SK-N-SH (cell line): ENCODE data around the gene TMEM240. TPM values are rescaled to one million over a fixed set of nuclear protein-coding genes. Genes with fewer than 3 reads are reported as not detected.

Experiments used
- CTCF ChIA-PET: fragments of 300-600, 350-600 bp; formaldehyde crosslinking; extraction: SDS; loops from one replicate; lab custom pipeline; 2021; lab: Yijun Ruan, JAX
- POLR2A ChIA-PET: fragments of 350-600 bp; sonication (Branson Sonifier 250); formaldehyde crosslinking; extraction: SDS; loops from one replicate; lab custom pipeline; 2020; ENCODE audit warnings: antibody characterized with exemption, inconsistent platforms; lab: Yijun Ruan, JAX
- DNase-seq: peaks from one replicate; pipeline ENCODE4 v3.0.0; 2012
- H2AFZ ChIP-seq: fragments of 200-600 bp; sonication (generic); 2 replicates; pipeline ENCODE4 v1.8.1; 2016; ENCODE audit warnings: antibody characterized with exemption, mild to moderate bottlenecking, low read depth
- H3F3A ChIP-seq: fragments of 200-600 bp; sonication (generic); replicated peaks from 2 replicates; pipeline ENCODE3; 2016; ENCODE audit warnings: antibody characterized with exemption, mild to moderate bottlenecking; ENCODE audit not compliant: insufficient read depth
- H3K27ac ChIP-seq, 2 experiments: fragments of 200-500 bp in 1 of 2; fragments of 200-600 bp in 1 of 2; sonication (Bioruptor generic) in 1 of 2; sonication (generic), shearing (Covaris generic) in 1 of 2; 2 replicates each; pipeline versions ENCODE4 v1.5.1 to v1.6.1; 2014 to 2016; ENCODE audit warnings: low read depth in 2 of 2, inconsistent platforms in 1 of 2, low read length in 1 of 2, mild to moderate bottlenecking in 1 of 2, mixed read lengths in 1 of 2
- H3K27me3 ChIP-seq: fragments of 200-600 bp; sonication (generic), shearing (Covaris generic); 2 replicates; pipeline ENCODE4 v1.6.1; 2016; ENCODE audit warnings: mixed run types; ENCODE audit not compliant: insufficient read depth
- H3K36me3 ChIP-seq, 2 experiments: fragments of 200-500 bp in 1 of 2; fragments of 200-600 bp in 1 of 2; sonication (Bioruptor generic) in 1 of 2; sonication (generic) in 1 of 2; replicated peaks in 1 of 2; 2 replicates each; pipeline versions ENCODE3 to v1.5.1; 2014 to 2016; ENCODE audit warnings: low read length in 1 of 2, mild to moderate bottlenecking in 1 of 2; ENCODE audit not compliant: insufficient read depth in 2 of 2, control insufficient read depth in 1 of 2
- H3K4me1 ChIP-seq, 2 experiments: fragments of 200-500 bp in 1 of 2; fragments of 200-600 bp in 1 of 2; sonication (Bioruptor generic) in 1 of 2; sonication (generic), shearing (Covaris generic) in 1 of 2; 2 replicates each; pipeline versions ENCODE4 v1.5.1 to v1.6.1; 2014 to 2016; ENCODE audit warnings: low read depth in 1 of 2, low read length in 1 of 2, mixed run types in 1 of 2; ENCODE audit not compliant: insufficient read depth in 2 of 2, control insufficient read depth in 1 of 2
- H3K4me2 ChIP-seq: fragments of 200-600 bp; sonication (generic), shearing (Covaris generic); 2 replicates; pipeline ENCODE4 v1.6.1; 2017; ENCODE audit warnings: mixed run types
- H3K4me3 ChIP-seq, 2 experiments: fragments of 200-500 bp in 1 of 2; fragments of 200-600 bp in 1 of 2; sonication (Bioruptor generic) in 1 of 2; sonication (generic), shearing (Covaris generic) in 1 of 2; 2 replicates each; pipeline versions ENCODE4 v1.5.1 to v1.8.1; 2014 to 2016; ENCODE audit warnings: low read depth in 2 of 2, inconsistent platforms in 1 of 2, low read length in 1 of 2, mild to moderate bottlenecking in 1 of 2, mixed read lengths in 1 of 2, moderate library complexity in 1 of 2
- H3K79me2 ChIP-seq: fragments of 200-600 bp; sonication (generic); 2 replicates; pipeline ENCODE4 v1.8.1; 2017; ENCODE audit warnings: mild to moderate bottlenecking; ENCODE audit not compliant: insufficient read depth
- H3K9ac ChIP-seq: fragments of 200-600 bp; sonication (generic); 2 replicates; pipeline ENCODE4 v1.6.1; 2017; ENCODE audit warnings: mixed run types
- H3K9me2 ChIP-seq: fragments of 200-600 bp; sonication (generic); 2 replicates; pipeline ENCODE4 v1.6.1; 2017; ENCODE audit warnings: mixed run types
- H3K9me3 ChIP-seq: fragments of 200-600 bp; sonication (generic); 2 replicates; pipeline ENCODE4 v1.6.1; 2017; ENCODE audit warnings: mixed run types, mild to moderate bottlenecking, moderate library complexity
- H4K20me1 ChIP-seq: fragments of 200-600 bp; sonication (generic); 2 replicates; pipeline ENCODE4 v1.6.1; 2017; ENCODE audit warnings: mild to moderate bottlenecking, mixed run types; ENCODE audit not compliant: insufficient read depth
- CHD2 ChIP-seq: fragments of 150-350 bp; IDR thresholded peaks from 2 replicates; pipeline ENCODE4 v1.6.1; 2018; ENCODE audit warnings: low read length; ENCODE audit not compliant: partially characterized antibody
- ELF1 ChIP-seq: IDR thresholded peaks from 2 replicates; pipeline ENCODE4 v1.4.0; 2012
- EP300 ChIP-seq, 2 experiments: IDR thresholded peaks; 2 replicates each; pipeline versions ENCODE4 v1.4.0 to v1.6.1; 2012; ENCODE audit warnings: borderline replicate concordance in 1 of 2, low read depth in 1 of 2, low read length in 1 of 2
- EZH2phosphoT487 ChIP-seq: fragments of 200-600 bp; sonication (generic); IDR thresholded peaks from 2 replicates; pipeline ENCODE4 v1.6.1; 2017; ENCODE audit warnings: low read depth, mixed run types, mild to moderate bottlenecking, antibody characterized with exemption, moderate library complexity, borderline replicate concordance
- FOSL2 ChIP-seq: IDR thresholded peaks from 2 replicates; pipeline ENCODE4 v1.4.0; 2012; ENCODE audit warnings: low read depth, mild to moderate bottlenecking, moderate library complexity, borderline replicate concordance
- FOXJ3 ChIP-seq: sonication (generic); formaldehyde crosslinking; IDR thresholded peaks from 2 replicates; pipeline ENCODE4 v1.5.1; 2020; ENCODE audit warnings: mild to moderate bottlenecking, missing genetic modification reagents
- FOXM1 ChIP-seq: IDR thresholded peaks from 2 replicates; pipeline ENCODE4 v1.4.0; 2012; ENCODE audit warnings: low read depth, mild to moderate bottlenecking
- GABPA ChIP-seq: IDR thresholded peaks from 2 replicates; pipeline ENCODE4 v1.4.0; 2012; ENCODE audit warnings: low read depth, mild to moderate bottlenecking
- GATA2 ChIP-seq: sonication (generic); formaldehyde crosslinking; IDR thresholded peaks from 2 replicates; pipeline ENCODE4 v1.5.0; 2020; ENCODE audit warnings: mild to moderate bottlenecking, missing genetic modification reagents
- JUND ChIP-seq: IDR thresholded peaks from 2 replicates; pipeline ENCODE4 v1.4.0; 2012
- MEF2A ChIP-seq: IDR thresholded peaks from 2 replicates; pipeline ENCODE4 v1.4.0; 2012; ENCODE audit warnings: low read depth, borderline replicate concordance
- MXI1 ChIP-seq: IDR thresholded peaks from 2 replicates; pipeline ENCODE4 v1.6.1; 2012; ENCODE audit warnings: mild to moderate bottlenecking, low read depth, low read length, improper control_type of control experiment
- NFIC ChIP-seq: IDR thresholded peaks from 2 replicates; pipeline ENCODE4 v1.4.0; 2012; ENCODE audit warnings: borderline replicate concordance
- NRF1 ChIP-seq: IDR thresholded peaks from 2 replicates; pipeline ENCODE4 v1.6.1; 2012; ENCODE audit warnings: low read depth, mild to moderate bottlenecking, low read length
- RAD21 ChIP-seq: IDR thresholded peaks from 2 replicates; pipeline ENCODE4 v1.6.1; 2012; ENCODE audit warnings: mild to moderate bottlenecking, low read length
- RCOR1 ChIP-seq: fragments of 150-350 bp; IDR thresholded peaks from 2 replicates; pipeline ENCODE4 v1.6.1; 2017; ENCODE audit warnings: antibody characterized with exemption, low read length
- RFX5 ChIP-seq: IDR thresholded peaks from 2 replicates; pipeline ENCODE4 v1.6.1; 2012; ENCODE audit warnings: mild to moderate bottlenecking, improper control_type of control experiment, low read length
- RXRA ChIP-seq: IDR thresholded peaks from 2 replicates; pipeline ENCODE4 v1.4.0; 2012; ENCODE audit warnings: low read depth, mild to moderate bottlenecking, borderline replicate concordance
- SIN3A ChIP-seq: IDR thresholded peaks from 2 replicates; pipeline ENCODE4 v1.6.1; 2012; ENCODE audit warnings: low read depth, mild to moderate bottlenecking, low read length, moderate library complexity, borderline replicate concordance
- TAF1 ChIP-seq: IDR thresholded peaks from 2 replicates; pipeline ENCODE4 v1.6.1; 2012; ENCODE audit warnings: low read depth, mild to moderate bottlenecking, low read length, moderate library complexity, borderline replicate concordance
- TCF12 ChIP-seq: IDR thresholded peaks from 2 replicates; pipeline ENCODE4 v1.4.0; 2012
- TEAD4 ChIP-seq: IDR thresholded peaks from 2 replicates; pipeline ENCODE4 v1.4.0; 2012; ENCODE audit warnings: mild to moderate bottlenecking, borderline replicate concordance; ENCODE audit not compliant: insufficient read depth
- USF1 ChIP-seq: IDR thresholded peaks from 2 replicates; pipeline ENCODE4 v1.4.0; 2012; ENCODE audit warnings: low read depth, borderline replicate concordance
- YY1 ChIP-seq: IDR thresholded peaks from 2 replicates; pipeline ENCODE4 v1.4.0; 2012; ENCODE audit warnings: low read depth, mild to moderate bottlenecking
- WGBS: methylation state at CpG from one replicate; pipeline ENCODE4 v1.1.6; 2017; ENCODE audit warnings: low lambda C conversion rate; 5-methylcytosine and 5-hydroxymethylcytosine counted together
- polyA plus RNA-seq, 3 experiments: library from polyadenylated mRNA; depleted of rRNA; stranded (reverse); fragments of >200 nt; gene quantifications; 2 replicates each; pipeline ENCODE4 v1.2.3, GENCODE V29; 2012
- TF ChIP-seq, protein P1 (sequence below): fragments of 150-350 bp; IDR thresholded peaks from 2 replicates; pipeline ENCODE4 v1.6.1; 2017; ENCODE audit warnings: antibody characterized with exemption, low read length, low read depth, borderline replicate concordance
- TF ChIP-seq, protein P2 (sequence below): IDR thresholded peaks from 2 replicates; pipeline ENCODE4; 2012
- TF ChIP-seq, protein P3 (sequence below): IDR thresholded peaks from 2 replicates; pipeline ENCODE4 v1.6.1; 2012; ENCODE audit warnings: mild to moderate bottlenecking, low read depth, low read length, moderate library complexity

TMEM240 gene
- polyA plus RNA-seq, 1 of the 3 experiments (the other 2 are of a cell fraction), result 6.5 TPM

DNA sequence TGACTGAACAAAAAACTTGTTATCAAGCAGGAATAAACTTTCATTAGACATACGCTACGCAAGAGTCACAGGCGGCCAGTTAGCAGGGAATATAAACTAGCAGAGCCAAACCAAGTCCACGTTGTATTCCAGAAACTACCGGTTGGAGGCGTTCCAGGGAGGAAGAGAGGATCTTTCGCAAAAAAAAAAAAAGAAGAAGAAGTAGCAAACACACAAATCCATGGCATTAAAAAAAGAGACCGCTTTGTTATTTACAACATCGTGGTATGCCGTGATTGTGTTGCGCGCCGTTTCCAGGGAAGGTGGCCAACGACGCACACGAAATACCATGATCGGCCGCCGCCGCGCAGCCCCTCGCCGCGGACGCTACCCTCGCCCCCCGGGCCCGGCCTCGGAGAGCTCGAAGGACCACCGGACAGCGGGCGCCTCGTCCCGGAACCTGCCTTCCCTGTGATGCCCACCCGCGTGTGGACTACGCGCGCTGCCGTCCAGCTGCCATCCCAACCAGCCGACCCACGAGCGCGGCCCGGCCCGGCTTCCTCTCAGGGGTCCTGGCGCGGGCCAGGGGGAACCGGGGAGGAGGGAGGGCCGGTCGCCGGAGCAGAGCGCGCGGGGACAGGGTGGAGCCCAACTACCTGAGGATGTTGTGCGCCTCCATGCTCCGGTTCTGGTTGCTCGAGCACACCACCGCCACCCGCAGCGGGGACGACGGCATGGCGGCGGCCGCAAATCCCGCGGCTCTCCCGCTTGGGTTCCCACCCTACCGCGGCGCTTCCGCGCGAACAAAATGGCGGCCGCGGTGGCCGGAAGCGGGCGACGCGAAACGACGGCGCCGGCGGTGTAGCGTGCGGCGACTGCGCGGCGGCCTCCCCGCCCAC is 33.7 kb upstream of the TMEM240 start:
- Histone ChIP-seq H3K4me2 (peak overlapping the region; percentile 84), H3K9ac (peak overlapping the region; percentile 98), H3K9me2 (no peaks in the 10 kb centered on the region), H4K20me1 (peaks cover 25% of the 10 kb centered on the region), H3K4me3 (peak overlapping the region; percentile 73 to 86), H3K79me2 (peaks cover 53% of the 10 kb centered on the region), H3K4me1 (peaks cover 0 to 7% of the 10 kb centered on the region in 2 experiments; a peak in 1 of 4 replicates), H3K27ac (peak overlapping the region; percentile 94 to 97), H3K36me3 (peaks cover 2 to 15% of the 10 kb centered on the region in 2 experiments), H3K27me3 (no peaks in the 10 kb centered on the region; the same call in 1 of the 2 replicates), H3K9me3 (no peaks in the 10 kb centered on the region), H2AFZ (peak overlapping the region; percentile 51; the same call in 1 of the 2 replicates), H3F3A (peaks cover 17% of the 10 kb centered on the region)
- peak; percentile 91 for DNase-seq
- ChIA-PET CTCF (interaction anchor here (0.6 to 1.1 kb wide), 2 partner anchors 12 to 32 kb away, joined by 3 read pairs; no protein-coding TSS in a partner anchor), POLR2A (no interaction called here)
- WGBS, result under 1% methylated on average over 20 of the region's 96 CpGs
- TF ChIP-seq RAD21, result peak; percentile 40
- TF ChIP-seq, protein P1, sequence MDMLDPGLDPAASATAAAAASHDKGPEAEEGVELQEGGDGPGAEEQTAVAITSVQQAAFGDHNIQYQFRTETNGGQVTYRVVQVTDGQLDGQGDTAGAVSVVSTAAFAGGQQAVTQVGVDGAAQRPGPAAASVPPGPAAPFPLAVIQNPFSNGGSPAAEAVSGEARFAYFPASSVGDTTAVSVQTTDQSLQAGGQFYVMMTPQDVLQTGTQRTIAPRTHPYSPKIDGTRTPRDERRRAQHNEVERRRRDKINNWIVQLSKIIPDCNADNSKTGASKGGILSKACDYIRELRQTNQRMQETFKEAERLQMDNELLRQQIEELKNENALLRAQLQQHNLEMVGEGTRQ, result no peak
- TF ChIP-seq CHD2, result peak; percentile 70
- TF ChIP-seq, protein P2, sequence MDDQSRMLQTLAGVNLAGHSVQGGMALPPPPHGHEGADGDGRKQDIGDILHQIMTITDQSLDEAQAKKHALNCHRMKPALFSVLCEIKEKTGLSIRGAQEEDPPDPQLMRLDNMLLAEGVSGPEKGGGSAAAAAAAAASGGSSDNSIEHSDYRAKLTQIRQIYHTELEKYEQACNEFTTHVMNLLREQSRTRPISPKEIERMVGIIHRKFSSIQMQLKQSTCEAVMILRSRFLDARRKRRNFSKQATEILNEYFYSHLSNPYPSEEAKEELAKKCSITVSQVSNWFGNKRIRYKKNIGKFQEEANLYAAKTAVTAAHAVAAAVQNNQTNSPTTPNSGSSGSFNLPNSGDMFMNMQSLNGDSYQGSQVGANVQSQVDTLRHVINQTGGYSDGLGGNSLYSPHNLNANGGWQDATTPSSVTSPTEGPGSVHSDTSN, result no peak
- TF ChIP-seq EP300 (IDR thresholded peaks at IDR 0.05; ENCODE audit: borderline replicate concordance in 1 of 2, low read depth in 1 of 2, low read length in 1 of 2), result no peak
- peak; percentile 87 for TF ChIP-seq YY1
- TF ChIP-seq RCOR1, result no peak
- no peak for TF ChIP-seq RFX5
- TF ChIP-seq NRF1, result no peak
- TF ChIP-seq FOXM1, result no peak
- 0 out of 2 replicates have a peak, but pooled peaks have one; percentile 36 for TF ChIP-seq SIN3A
- no peak for TF ChIP-seq TCF12
- TF ChIP-seq GATA2 (CRISPR knock-in tag), result no peak
- TF ChIP-seq TEAD4, result no peak
- no peak for TF ChIP-seq EZH2phosphoT487
- TF ChIP-seq NFIC, result no peak
- no peak for TF ChIP-seq FOXJ3 (CRISPR knock-in tag)
- TF ChIP-seq JUND, result no peak
- TF ChIP-seq USF1, result 0 out of 2 replicates have a peak, but pooled peaks have one; percentile 2
- TF ChIP-seq MEF2A, result no peak
- peak; percentile 41; the same call in 1 of the 2 replicates for TF ChIP-seq TAF1
- peak; percentile 66 for TF ChIP-seq MXI1
- TF ChIP-seq, protein P3, sequence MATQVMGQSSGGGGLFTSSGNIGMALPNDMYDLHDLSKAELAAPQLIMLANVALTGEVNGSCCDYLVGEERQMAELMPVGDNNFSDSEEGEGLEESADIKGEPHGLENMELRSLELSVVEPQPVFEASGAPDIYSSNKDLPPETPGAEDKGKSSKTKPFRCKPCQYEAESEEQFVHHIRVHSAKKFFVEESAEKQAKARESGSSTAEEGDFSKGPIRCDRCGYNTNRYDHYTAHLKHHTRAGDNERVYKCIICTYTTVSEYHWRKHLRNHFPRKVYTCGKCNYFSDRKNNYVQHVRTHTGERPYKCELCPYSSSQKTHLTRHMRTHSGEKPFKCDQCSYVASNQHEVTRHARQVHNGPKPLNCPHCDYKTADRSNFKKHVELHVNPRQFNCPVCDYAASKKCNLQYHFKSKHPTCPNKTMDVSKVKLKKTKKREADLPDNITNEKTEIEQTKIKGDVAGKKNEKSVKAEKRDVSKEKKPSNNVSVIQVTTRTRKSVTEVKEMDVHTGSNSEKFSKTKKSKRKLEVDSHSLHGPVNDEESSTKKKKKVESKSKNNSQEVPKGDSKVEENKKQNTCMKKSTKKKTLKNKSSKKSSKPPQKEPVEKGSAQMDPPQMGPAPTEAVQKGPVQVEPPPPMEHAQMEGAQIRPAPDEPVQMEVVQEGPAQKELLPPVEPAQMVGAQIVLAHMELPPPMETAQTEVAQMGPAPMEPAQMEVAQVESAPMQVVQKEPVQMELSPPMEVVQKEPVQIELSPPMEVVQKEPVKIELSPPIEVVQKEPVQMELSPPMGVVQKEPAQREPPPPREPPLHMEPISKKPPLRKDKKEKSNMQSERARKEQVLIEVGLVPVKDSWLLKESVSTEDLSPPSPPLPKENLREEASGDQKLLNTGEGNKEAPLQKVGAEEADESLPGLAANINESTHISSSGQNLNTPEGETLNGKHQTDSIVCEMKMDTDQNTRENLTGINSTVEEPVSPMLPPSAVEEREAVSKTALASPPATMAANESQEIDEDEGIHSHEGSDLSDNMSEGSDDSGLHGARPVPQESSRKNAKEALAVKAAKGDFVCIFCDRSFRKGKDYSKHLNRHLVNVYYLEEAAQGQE, result no peak
- no peak for TF ChIP-seq ELF1
- TF ChIP-seq FOSL2, result no peak
- TF ChIP-seq GABPA, result 0 out of 2 replicates have a peak, but pooled peaks have one; percentile 43
- TF ChIP-seq RXRA, result no peak
